Nucleus accumbens (tissue), 56 donors: ENCODE data around the gene COL1A1.

Source experiments
- DNase-seq, 56 donors: peaks; one replicate each; lab custom pipeline; 2025; lab: John Stamatoyannopoulos, UW

COL1A1 gene

DNA sequence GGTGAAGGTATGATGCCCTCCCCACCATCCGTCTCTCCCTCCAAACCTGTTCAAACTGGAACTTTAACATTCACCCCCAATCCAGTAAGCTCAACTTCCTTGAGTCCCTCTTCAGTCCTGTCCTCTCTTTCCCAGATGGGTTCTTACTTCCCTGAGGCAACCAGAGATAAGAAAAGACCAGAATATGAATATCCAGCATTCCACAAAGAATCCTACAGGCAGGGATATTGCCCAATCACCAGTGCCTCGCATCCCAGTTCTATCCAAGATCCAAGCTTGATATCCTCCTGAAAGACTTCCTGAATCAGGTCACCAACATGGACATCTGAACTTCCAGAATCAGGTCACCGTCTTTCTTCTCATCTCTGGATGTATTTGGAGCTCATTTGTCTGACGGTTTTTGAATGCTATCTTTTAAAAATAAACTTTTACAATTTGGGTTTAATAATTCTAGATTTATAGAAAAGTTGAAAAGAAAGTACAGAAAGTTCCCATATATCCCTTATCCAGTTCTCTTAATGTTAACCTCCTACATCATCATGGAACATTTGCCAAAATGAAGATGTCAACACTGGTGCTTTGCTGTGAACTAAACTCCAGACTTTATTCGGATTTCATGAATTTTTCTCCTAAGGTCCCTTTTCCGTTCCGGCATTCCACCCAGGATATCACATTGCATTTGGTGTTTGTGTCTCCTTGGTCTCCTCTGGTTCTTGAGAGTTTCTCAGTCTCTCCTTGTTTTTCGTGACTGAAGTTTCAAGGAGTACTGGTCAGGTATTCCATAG, 13.7 kb upstream of the COL1A1 start:
- no peak for DNase-seq

DNA sequence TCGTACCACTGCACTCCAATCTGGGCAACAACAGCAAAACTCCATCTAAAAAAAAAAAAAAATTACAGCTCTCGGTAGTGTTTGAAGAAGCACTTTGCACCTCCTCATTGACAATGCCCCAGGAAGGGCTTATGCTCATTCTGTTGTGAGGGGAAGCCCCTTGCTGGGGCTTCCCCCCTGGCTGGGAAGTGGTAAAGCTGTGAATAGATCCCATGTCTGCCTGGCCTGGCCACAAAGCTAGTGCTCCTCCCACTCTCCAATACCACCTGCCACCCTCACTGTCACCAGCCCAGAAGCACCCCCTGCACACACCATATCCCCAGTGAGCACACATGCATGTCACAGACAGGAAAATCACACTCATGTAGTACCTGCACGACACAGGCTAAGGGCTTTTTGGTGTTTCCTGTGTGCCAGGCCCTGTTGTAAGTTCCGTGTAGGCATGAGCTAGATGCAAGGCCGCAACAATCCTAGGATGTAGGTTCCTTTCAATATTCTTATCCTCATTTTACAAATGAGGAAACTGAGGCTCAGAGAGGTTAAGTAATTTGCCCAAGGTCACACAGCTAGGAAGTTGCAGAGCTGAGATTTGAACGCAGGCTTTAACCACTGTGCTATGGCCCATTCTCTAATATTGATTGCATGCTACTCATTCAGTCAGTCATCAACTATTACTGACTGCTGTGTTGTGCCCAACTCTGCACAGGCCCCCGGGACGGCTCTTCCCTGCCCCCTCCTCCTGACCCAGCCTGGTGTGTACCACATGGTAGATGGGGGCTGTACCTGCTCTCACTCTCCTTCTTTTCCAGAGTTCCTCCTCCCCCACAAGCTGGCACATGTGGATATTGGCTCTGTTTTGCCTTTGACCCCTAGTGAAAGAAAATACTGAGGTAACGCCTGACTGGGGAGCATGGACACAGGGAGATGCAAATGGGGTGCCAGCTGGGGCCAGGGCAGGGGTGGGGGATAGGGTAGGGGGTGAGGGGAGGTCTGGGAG, 11.9 kb upstream of the COL1A1 start:
- DNase-seq, result no peak

DNA sequence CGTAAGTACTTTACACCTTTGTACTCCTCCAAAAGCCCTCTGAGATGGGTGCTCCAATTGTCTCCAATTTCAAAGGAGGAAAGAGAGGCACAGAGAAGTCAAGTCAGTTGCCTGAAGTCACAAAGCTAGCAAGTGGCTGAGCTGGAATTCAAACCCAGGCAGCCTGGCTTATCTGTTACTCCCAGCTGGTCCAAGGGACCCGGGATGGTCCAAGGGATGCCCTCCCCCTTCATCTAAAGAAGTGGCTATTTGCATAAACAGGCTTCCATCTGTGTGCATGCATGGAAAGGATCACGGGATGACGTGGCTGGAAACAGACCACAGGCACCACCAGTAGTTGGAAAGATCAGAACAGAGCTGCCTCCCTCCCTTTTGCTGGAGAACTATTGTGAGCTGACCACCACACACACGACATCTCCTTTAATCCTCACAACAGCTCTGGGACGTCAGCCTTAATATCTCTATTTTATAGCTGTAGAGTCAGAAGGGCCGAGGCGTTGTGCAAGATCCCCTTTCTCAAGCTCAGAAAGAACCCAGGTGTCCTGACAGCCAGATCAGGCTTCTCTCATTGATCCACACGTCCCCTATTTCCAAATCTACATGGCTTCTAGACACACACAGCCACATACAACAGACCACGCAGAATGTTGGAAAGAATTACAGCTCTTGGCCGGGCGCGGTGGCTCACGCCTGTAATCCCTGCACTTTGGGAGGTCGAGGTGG, 10.9 kb upstream of the COL1A1 start:
- no peak for DNase-seq

DNA sequence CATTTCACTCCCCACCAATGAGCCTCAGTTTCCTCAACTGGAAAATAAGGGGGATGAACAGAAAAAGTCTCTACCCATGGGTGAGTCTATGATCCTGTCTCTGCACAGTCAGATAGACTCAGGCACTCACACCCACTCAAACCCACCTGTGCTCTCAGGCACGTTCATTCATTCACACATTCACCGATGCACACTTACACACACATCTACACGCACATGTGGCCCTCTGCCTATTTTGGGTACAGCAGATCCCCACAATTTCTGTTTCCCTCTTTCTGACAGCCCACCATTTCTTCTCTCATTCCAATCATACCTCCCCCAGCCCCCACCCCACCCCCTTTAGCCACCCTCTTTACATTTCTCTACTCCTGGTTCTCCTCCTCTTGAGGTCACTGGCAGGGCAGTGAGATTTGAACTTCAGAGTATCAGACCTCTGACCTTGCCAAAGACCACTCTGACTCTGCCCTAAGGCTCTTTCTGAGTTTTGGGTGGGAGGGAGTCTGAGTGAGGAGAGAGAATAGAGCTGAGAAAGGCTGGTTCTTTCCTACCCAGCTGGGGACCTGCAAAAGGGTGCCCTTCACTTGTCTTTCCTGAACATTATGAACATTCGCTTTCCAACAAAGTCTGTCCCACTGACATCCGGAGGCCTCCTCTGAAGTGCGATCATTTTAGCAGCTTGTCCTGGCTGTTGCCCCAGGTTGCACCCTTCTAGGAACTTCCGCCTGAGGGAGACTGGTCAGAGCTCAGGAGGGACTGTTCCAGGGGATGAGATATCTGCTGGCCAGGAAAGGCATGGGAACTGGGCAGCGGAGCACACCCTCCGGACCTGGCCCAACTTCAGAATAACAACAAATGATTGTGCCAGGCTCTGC, 10.1 kb upstream of the COL1A1 start:
- DNase-seq, result no peak

DNA sequence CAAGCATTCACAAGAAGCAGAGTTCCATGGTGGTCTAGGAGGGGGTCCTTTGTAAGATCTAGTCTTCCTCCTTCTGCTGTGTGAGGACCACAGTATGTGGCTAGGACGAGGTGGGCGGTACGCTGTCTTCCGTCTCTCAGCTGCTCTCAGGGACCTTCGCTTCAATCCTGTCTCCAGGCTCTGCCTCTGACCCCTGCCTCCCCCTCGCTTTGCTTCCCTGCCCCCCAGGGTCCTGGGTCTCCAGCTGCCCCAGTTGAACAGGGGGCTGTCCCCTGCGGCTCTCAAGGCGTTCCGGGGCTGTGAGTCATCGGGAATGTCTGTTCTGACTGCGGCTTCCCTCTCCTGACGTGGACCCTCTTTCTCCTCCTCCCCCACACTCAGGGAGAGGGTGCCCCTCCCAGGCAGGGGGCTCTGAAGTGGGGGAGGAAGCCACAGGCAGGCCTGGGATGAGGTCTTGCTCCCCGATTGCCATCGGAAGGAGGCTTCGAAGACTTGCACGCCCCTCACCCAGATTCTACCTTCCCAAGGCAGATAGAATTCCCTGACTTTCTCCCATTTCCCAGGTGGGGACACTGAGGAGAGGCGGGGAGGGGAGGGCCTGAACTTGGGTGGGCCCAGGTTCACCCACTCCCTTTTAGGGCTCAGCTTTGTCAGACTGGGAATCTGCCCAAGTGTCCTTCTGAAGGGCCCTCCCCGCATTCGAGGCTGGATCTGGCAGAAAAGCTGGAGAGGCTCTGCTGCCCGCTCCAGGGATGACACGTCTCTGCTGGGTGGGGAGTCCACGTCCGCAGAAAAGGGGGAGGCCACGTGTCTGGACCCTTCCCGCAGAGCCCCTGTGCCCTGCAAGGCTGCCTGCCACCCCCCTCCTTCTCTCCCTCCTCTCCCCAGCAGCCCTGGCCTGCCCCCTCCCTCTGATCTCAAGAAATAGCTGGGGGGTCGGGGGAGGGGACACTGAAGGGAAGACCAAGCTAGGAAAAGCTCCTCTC, 9.1 kb upstream of the COL1A1 start:
- DNase-seq, result no peak

DNA sequence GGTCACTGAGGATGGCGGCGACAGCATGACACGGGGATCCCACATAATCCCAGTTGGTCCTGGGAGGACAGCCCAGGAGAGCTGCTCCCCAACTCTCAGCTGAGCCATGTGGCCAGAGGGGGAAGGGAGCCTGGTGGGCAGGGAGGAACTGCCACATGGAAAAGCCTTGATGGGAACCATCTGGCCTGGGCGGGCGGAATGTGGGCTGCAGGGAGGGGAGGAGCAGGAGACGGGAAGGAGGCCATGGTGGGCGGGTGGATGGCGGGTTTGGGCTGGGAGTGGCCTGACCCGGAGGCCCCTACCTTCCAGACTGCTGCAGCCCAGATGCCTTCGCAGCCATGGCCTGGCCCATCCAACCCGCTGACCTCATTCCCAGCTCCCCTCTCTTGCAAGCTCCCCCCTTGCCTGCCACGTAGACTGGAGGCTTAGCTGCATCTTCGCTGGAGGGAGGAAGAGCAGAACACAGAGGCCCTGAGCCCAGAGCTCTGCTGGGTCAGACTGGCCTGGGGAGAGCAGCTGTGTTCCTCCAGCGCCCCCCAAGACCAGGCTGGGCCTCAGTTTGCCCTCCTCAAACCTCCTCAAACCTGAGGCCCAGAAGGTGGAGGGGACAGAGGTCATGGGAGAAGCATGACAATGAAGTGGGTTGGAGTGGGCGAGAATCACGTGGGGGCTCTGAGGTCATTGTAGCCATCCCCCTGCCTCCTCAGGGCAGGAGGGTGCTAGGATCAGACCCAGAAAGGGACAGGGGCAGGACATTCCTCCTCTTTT, 8.2 kb upstream of the COL1A1 start:
- peak in 1 of 56 donors; percentile 14 for DNase-seq

DNA sequence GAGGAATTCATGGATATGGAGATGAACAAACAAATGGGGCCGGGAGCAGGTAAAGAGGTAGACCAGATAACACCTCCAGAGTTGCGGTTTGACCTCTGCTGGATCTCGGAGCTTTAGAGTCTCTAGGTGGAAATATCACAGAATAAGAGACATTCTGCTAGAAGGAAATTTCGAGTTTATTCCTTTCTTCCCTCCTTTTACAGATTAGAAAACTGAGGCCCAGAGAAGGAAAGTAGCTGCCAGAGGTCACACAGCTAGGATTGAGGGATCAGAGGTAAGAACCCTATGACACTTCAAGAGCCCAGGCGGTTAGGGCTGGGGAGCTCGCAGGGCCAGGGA, 7.7 kb upstream of the COL1A1 start:
- no peak for DNase-seq

DNA sequence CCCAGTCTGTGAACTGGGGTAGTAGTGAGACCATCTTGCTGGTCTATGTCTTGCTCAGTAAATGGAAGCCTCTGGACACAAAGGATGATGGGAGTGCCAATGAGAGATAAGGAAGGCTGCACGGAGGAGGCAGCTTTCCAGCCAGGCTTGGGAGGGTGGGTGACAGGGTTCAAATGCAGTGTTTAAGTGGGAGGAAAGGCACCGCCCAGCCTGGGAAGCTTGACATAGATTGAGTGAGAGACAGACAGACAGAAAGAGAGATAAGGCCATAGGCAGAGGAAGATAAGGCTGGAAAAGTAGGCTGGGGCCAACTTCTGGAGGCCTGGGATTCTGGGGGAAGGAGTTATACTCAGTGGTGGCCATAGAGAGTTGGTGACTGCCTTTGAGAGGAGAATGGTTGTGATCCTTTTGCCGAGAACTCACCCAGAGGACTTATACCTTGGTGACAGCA, 7.2 kb upstream of the COL1A1 start:
- no peak for DNase-seq

DNA sequence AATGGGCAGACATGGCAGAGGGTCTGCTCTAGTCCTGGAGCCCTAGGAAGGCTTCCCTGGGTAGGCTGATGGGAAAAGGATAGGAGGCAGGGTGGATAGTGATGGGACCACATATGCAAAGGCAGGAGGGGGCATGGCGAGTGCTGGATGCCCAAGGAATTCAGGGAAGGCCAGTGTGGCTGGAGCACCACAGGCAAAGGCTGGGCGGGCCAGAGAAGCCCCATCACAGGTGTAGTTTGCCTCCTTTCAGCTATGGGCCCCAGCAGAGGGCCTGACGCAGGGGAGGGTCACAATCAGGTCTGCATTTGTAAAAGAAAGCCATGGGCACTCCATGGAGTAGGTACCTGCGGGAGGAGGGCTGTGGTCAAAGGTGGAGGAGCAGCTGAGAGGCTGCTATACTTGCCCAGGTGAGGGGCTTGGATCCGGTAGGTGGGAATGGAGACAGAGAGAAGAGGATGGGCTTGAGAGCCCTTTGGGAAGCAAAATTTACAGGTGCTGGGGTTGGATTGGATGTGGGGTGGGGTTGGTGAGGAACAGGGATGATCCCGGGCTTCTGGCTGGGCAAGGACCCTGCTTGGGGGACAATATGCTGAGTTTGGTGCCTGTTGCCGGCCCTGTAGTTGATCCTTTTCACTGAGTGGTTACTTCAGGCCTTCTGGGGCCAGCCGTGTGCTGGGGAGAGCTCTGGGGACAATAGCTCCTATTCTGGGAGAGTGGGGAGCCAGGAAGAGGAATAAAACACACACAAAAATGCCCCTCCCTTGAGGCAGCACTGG, 6.5 kb upstream of the COL1A1 start:
- no peak for DNase-seq

DNA sequence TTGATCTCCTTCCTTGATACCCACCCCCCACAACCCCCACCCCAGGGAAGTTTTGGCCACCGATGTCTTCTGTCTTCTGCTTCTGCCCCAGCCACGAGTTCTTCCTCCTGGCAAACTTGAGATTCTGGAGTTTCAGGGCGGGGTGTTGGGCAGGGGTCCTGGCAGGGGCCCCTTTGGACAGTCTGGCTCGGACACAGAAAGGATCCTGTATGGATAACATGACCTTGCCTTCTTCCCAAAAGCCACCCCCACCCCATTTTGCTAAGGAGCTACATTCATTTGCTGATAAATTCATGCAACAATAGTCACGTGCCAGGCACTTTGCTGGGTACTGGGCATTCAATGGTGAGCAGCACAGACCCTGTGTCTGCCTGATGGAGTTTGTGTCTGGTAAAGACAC, 5.9 kb upstream of the COL1A1 start:
- no peak for DNase-seq

DNA sequence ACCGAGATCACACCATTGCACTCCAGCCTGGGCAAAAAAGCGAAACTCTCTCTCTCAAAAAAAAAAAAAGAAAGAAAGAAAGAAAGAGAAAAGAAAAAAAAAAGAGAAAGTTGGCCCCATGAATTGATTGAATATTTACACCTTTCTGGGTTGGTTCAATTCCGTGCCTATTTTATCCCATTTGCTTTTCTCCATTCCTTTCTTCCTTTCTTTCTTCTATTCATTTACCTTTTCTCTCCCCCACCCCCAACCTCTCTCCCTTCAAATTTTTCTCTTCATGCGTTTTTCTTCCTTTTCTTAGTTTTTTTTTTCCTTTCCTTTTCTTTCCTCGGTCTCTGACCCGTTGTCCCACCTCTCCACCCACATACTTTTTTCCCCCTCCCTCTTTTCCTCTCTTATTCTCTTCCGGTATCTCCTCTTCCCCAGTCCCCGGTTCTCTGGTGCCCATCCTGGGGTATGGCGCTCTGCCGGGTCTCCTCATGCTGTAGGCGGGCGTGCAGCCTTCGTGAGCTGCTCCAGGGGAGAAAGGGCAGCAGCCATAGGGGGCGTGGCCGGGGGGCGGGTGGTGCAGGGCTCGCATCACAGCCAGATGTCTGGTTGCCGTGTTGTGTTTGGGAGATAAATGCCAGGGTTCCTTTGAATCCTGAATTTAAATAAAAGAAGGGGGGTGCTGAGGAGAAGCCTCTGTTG, 5.3 kb upstream of the COL1A1 start:
- DNase-seq, result no peak

DNA sequence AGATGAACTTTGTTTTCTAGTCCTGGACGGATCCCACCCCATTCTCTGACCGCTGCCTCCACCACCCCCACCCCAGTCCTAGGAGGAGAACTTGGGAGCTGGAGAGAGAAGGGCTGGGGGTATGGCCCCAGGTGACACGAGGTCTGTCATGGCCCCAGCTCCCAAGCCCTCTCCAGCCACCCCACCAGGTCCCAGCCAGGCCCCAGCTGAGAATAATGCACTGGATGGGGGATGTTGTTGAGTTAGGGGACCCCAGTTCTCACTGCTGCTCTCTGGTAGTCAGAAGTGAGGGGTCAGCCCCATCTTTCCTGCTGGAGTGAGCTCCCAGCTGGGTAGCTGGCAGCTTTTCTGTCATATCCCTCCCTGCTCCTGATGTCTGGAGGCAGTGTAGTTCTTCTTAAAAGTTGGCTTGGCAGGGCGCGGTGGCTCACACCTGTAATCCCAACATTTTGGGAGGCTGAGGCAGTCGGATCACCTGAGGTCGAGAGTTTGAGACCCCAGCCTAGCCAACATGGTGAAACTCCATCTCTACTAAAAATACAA, 4.6 kb upstream of the COL1A1 start:
- no peak for DNase-seq

DNA sequence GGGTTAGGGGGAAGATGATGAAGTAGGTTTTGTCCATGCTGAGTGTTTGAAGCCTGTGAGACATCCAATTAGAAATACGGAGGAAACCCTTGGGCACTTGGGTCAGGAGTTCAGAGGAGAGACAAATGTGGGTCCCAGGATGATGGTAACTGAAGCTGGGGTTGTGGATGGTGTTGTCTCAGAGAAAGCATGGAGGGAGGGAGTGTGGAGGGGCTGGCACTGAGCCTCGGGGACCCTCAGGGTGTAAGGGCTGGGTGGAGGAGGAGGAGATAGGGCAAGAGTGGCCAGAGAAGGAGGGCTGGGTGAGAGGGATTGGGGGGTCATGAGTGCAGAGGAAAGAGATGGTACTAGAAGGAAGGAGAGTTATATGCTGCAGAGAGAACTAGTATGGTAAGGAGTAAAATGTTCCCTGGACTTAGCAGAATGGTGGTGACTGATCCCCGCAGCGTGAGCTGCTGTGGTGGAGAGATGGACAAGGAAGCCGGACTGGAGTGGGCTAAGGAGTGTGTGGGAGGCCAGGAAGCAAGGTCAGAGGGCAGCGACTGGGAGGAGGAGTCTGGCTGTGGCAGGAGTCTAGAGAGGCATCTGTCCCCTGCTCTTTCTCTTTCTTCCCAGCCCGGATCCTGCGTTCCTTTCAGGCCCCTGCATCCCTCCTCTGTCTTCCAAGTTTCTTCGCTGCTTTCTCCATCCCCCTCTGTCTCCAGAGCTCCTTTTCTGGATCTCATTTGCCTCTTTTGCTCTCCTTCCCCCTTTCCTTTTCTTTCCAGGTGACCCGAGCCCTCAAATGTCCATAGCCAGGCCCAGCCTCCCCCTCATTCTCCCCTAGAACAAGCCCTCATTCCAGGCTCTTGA, 3.9 kb upstream of the COL1A1 start:
- no peak for DNase-seq

DNA sequence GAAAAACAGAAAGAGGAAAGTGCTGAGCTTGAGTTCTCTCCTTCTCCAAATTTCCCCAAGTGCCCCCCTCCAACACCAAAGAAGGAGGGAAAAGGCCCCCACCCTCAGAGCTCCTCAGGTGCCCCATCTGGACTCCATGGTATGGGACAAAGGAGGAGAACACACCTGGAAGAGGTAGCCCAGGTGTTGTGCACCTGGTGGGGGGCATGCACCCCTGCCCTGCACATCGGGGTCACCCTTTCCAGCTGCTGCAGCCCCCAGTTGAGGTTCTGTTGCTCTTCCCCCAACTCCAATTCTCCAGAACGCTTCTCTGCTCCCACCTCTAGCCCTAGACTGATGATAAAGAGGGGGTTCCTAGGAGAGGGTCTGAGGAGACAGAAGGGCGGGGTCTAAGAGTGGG, 3.0 kb upstream of the COL1A1 start:
- DNase-seq, result no peak

DNA sequence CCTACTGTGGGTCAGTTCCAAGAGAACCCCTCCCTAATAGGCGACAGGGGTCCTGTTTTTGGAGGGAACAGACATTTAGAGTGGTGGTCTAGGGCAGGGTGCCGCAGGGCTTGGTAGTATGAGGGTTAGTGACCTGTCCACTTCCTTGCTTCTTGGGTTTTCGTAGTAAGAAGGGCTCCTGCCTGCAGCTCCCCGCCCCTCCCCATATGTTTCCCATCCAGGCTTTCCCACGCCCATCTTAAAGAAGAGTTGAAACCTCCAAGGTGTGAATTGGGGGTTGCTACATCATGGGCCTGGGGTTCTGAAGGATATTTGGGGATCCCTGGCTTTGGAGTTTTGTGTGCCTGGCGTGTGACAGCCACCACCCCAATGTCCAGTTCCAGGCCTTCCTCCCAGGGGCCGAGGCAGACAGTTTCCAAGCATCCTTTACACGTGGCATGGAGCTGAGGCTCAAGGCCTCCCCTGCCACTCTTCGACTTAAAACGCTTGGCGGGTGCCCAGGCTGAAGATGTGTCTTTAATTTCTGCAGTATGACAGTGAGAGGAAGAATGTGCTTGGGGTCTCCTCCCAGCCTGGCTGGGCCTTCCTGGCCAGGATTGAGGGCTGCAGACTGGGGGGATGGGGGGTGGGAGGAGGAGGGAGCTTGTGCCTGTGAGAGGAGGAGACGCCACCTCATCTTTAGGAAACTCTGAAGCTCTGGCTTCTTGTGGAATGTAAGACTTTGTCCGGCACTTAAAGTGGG, 2.3 kb upstream of the COL1A1 start:
- no peak for DNase-seq
